ENCODE results near the gene SLC5A5.
"Not testable (repeated sequence)": the region's sequence is repeated elsewhere in the genome, so short reads cannot be mapped to it uniquely, and the experiment has no call there.

Gene SLC5A5

GRCh38 chr19:17910791-17911360 is 39.1 kb downstream of the SLC5A5 start:
- H3K9me3 ChIP-seq (ENCODE audit: insufficient read depth, low read depth, low read length): peaks cover 9% of the 10 kb centered on the region; the same call in 1 of the 2 replicates
- no peaks in the 10 kb centered on the region for H4K20me1 ChIP-seq (ENCODE audit: insufficient read depth, low read length, poor library complexity, severe bottlenecking)
- no peak overlapping the region for H2AFZ ChIP-seq (ENCODE audit: low read length)
- H3K4me1 ChIP-seq (ENCODE audit: insufficient read depth, low read length, poor library complexity, severe bottlenecking): no peaks in the 10 kb centered on the region
- H3K9ac ChIP-seq (ENCODE audit: low read depth, low read length, poor library complexity, severe bottlenecking): no peak overlapping the region
- no peak overlapping the region for H3K4me3 ChIP-seq (ENCODE audit: low read length, poor library complexity, severe bottlenecking)
- TF ChIP-seq CTCF (conservative IDR thresholded peaks at IDR 0.05; ENCODE audit: low read length) (no peak), EZH2phosphoT487 (IDR thresholded peaks at IDR 0.05; ENCODE audit: borderline replicate concordance) (no peak)
- H3F3A ChIP-seq (ENCODE audit: low read depth): no peaks in the 10 kb centered on the region
- no peaks in the 10 kb centered on the region for H3K9me2 ChIP-seq (replicated peaks; ENCODE audit: low read depth, low read length)
- no peaks in the 10 kb centered on the region for H3K79me2 ChIP-seq (ENCODE audit: insufficient read depth, low read length)
- H3K4me2 ChIP-seq (ENCODE audit: low read depth, low read length, poor library complexity, severe bottlenecking): no peak overlapping the region
- H3K27me3 ChIP-seq (ENCODE audit: insufficient read depth, low read length, poor library complexity, severe bottlenecking): no peaks in the 10 kb centered on the region
- no peaks in the 10 kb centered on the region for H3K36me3 ChIP-seq (ENCODE audit: insufficient read depth, low read length)

- Histone ChIP-seq H2AFZ (ENCODE audit: low read length) (no peak overlapping the region), H3K4me3 (ENCODE audit: low read length, poor library complexity, severe bottlenecking) (no peak overlapping the region), H3K79me2 (ENCODE audit: insufficient read depth, low read length) (no peaks in the 10 kb centered on the region), H3K36me3 (ENCODE audit: insufficient read depth, low read length) (no peaks in the 10 kb centered on the region), H3K27me3 (ENCODE audit: insufficient read depth, low read length, poor library complexity, severe bottlenecking) (no peaks in the 10 kb centered on the region), H3K9me3 (ENCODE audit: insufficient read depth, low read depth, low read length) (peaks cover 5% of the 10 kb centered on the region; the same call in 1 of the 2 replicates), H3K9me2 (replicated peaks; ENCODE audit: low read depth, low read length) (no peaks in the 10 kb centered on the region), H3K9ac (ENCODE audit: low read depth, low read length, poor library complexity, severe bottlenecking) (no peak overlapping the region), H4K20me1 (ENCODE audit: insufficient read depth, low read length, poor library complexity, severe bottlenecking) (no peaks in the 10 kb centered on the region), H3F3A (ENCODE audit: low read depth) (no peaks in the 10 kb centered on the region), H3K4me1 (ENCODE audit: insufficient read depth, low read length, poor library complexity, severe bottlenecking) (no peaks in the 10 kb centered on the region), H3K4me2 (ENCODE audit: low read depth, low read length, poor library complexity, severe bottlenecking) (no peak overlapping the region)
- no peak for TF ChIP-seq CTCF (conservative IDR thresholded peaks at IDR 0.05; ENCODE audit: low read length)
- TF ChIP-seq EZH2phosphoT487 (IDR thresholded peaks at IDR 0.05; ENCODE audit: borderline replicate concordance): no peak
Measured at GRCh38 chr19:17915940-17916593, 44.3 kb downstream of the SLC5A5 start.

- H3K4me1 ChIP-seq (ENCODE audit: insufficient read depth, low read length, poor library complexity, severe bottlenecking); H3K4me3 ChIP-seq (ENCODE audit: low read length, poor library complexity, severe bottlenecking); H3K27me3 ChIP-seq (ENCODE audit: insufficient read depth, low read length, poor library complexity, severe bottlenecking); H3F3A ChIP-seq (ENCODE audit: low read depth); H3K4me2 ChIP-seq (ENCODE audit: low read depth, low read length, poor library complexity, severe bottlenecking); H3K9ac ChIP-seq (ENCODE audit: low read depth, low read length, poor library complexity, severe bottlenecking); H3K79me2 ChIP-seq (ENCODE audit: insufficient read depth, low read length); H2AFZ ChIP-seq (ENCODE audit: low read length); H3K36me3 ChIP-seq (ENCODE audit: insufficient read depth, low read length); H3K9me3 ChIP-seq (ENCODE audit: insufficient read depth, low read depth, low read length); H3K9me2 ChIP-seq (replicated peaks; ENCODE audit: low read depth, low read length); H4K20me1 ChIP-seq (ENCODE audit: insufficient read depth, low read length, poor library complexity, severe bottlenecking): not testable (repeated sequence)
Measured at GRCh38 chr19:17918151-17918550, 46.4 kb downstream of the SLC5A5 start.

GRCh38 chr19:17919122-17919521 is 47.4 kb downstream of the SLC5A5 start:
- not testable (repeated sequence) for H3K4me1 ChIP-seq (ENCODE audit: insufficient read depth, low read length, poor library complexity, severe bottlenecking); H2AFZ ChIP-seq (ENCODE audit: low read length); H3K27me3 ChIP-seq (ENCODE audit: insufficient read depth, low read length, poor library complexity, severe bottlenecking); H3K9ac ChIP-seq (ENCODE audit: low read depth, low read length, poor library complexity, severe bottlenecking); H3K4me2 ChIP-seq (ENCODE audit: low read depth, low read length, poor library complexity, severe bottlenecking); H4K20me1 ChIP-seq (ENCODE audit: insufficient read depth, low read length, poor library complexity, severe bottlenecking); H3K4me3 ChIP-seq (ENCODE audit: low read length, poor library complexity, severe bottlenecking); H3F3A ChIP-seq (ENCODE audit: low read depth); H3K36me3 ChIP-seq (ENCODE audit: insufficient read depth, low read length); H3K9me3 ChIP-seq (ENCODE audit: insufficient read depth, low read depth, low read length); H3K79me2 ChIP-seq (ENCODE audit: insufficient read depth, low read length); H3K9me2 ChIP-seq (replicated peaks; ENCODE audit: low read depth, low read length)
